Spleen (tissue), 11 donors: ENCODE results near the gene EXOSC2. TPM values are rescaled to one million over a fixed set of nuclear protein-coding genes. Genes with fewer than 3 reads are reported as not detected.
A peak's percentile ranks its signal among the peaks of the same experiment; 100 is the strongest.

Experiments used
- DNase-seq: peaks from one replicate; pipeline ENCODE4 v3.0.0-alpha.2; 2020
- H3K27ac ChIP-seq, 8 donors: fragments of 200-600 bp; sonication (generic) in 7 of 8; 1 replicate in 4 of 8; 2 replicates in 4 of 8; pipeline versions ENCODE4 v1.5.0 to v1.8.0; 2016 to 2021; ENCODE audit warnings: inconsistent platforms in 4 of 8, mild to moderate bottlenecking in 4 of 8, moderate library complexity in 1 of 8
- H3K27me3 ChIP-seq, 7 donors: fragments of 200-600 bp; sonication (generic) in 6 of 7; replicated peaks in 1 of 7; 1 replicate in 4 of 7; 2 replicates in 3 of 7; pipeline versions ENCODE4 v1.5.0 to v1.8.0; 2016 to 2021; ENCODE audit warnings: inconsistent platforms in 3 of 7, mild to moderate bottlenecking in 1 of 7
- H3K36me3 ChIP-seq, 6 donors: fragments of 200-600 bp; sonication (generic) in 5 of 6; 1 replicate in 4 of 6; 2 replicates in 2 of 6; pipeline versions ENCODE4 v1.5.0 to v1.8.0; 2016 to 2021; ENCODE audit warnings: inconsistent platforms in 2 of 6
- H3K4me1 ChIP-seq, 6 donors: fragments of 200-600 bp; sonication (generic) in 5 of 6; 1 replicate in 3 of 6; 2 replicates in 3 of 6; pipeline versions ENCODE4 v1.5.0 to v1.8.0; 2016 to 2021; ENCODE audit warnings: inconsistent platforms in 3 of 6
- H3K4me3 ChIP-seq, 8 donors: fragments of 200-600 bp; sonication (generic) in 7 of 8; 1 replicate in 4 of 8; 2 replicates in 4 of 8; pipeline versions ENCODE4 v1.5.0 to v1.8.0; 2016 to 2021; ENCODE audit warnings: inconsistent platforms in 4 of 8, mild to moderate bottlenecking in 4 of 8, moderate library complexity in 2 of 8
- H3K9me3 ChIP-seq, 8 donors: fragments of 200-600 bp; sonication (generic) in 7 of 8; 1 replicate in 4 of 8; 2 replicates in 4 of 8; pipeline versions ENCODE4 v1.5.0 to v1.8.0; 2016 to 2021; ENCODE audit warnings: inconsistent platforms in 4 of 8
- CTCF ChIP-seq, 11 experiments: fragments of 200-600 bp in 7 of 11; fragments of 450-650 bp in 4 of 11; sonication (generic) in 4 of 11; IDR thresholded peaks in 8 of 11; conservative IDR thresholded peaks in 3 of 11; 1 replicate in 7 of 11; 2 replicates in 4 of 11; pipeline versions ENCODE4 v1.4.0 to v1.8.0; 2016 to 2021; ENCODE audit warnings: antibody characterized with exemption in 11 of 11, inconsistent platforms in 4 of 11, mild to moderate bottlenecking in 1 of 11
- POLR2A ChIP-seq, 3 donors: fragments of 450-650 bp; IDR thresholded peaks; one replicate each; pipeline ENCODE4 v1.5.1; 2017; ENCODE audit warnings: antibody characterized with exemption in 3 of 3, mild to moderate bottlenecking in 1 of 3
- POLR2AphosphoS5 ChIP-seq, 3 donors: sonication (generic); formaldehyde crosslinking; IDR thresholded peaks; one replicate each; pipeline ENCODE4 v1.5.1; 2017; ENCODE audit warnings: antibody characterized with exemption in 3 of 3
- WGBS, 5 donors: extraction: QIAGEN DNeasy Blood & Tissue Kit in 3 of 5; methylation state at CpG; one replicate each; pipeline versions ENCODE4 v1.1.5 to v1.1.7; 2013 to 2018; 5-methylcytosine and 5-hydroxymethylcytosine counted together
- intact Hi-C: fragments of 100-400 bp; cut with DNase I; formaldehyde crosslinking; loops from one replicate; pipeline ENCODE4 v1.15.0; 2023; ENCODE audit warnings: low total_unique reads
- polyA plus RNA-seq, 3 donors: library from polyadenylated mRNA; stranded (reverse); fragments of 200-250 nt; gene quantifications; one replicate each; pipeline ENCODE4 v1.2.1, GENCODE V29; 2013
- total RNA-seq, 7 donors: library from RNA; depleted of rRNA in 3 of 7; stranded (reverse); fragments of >200 nt in 3 of 7; fragmentation: NEBNext Ultra II Directional in 4 of 7; extraction: Animal tissue kit (Norgen Biotek cat#: 25700) in 4 of 7; gene quantifications; one replicate each; pipeline versions ENCODE4 v1.1.0 to v1.2.1, GENCODE V29; 2016 to 2021
- donor health status: healthy with polysubstance abuse.
- donor health status: DM: no; HTN: no; CAD: no; lungs with moderate emphysema.
- donor health status: DM: no; HTN: no; CAD: no.
- donor health status: Bipolar disorder and iron deficiency.
- donor health status: healthy.
- donor health status: DM: no; HTN: no; CAD: no.
- donor health status: DM: yes; HTN: yes; CAD: no.

The EXOSC2 gene
- total and polyA plus RNA-seq, 10 donors: 16.9 to 34.6 (median 24.8) TPM

GRCh38 chr9:130665029-130665430 lies 28.6 kb upstream of the EXOSC2 start:
- DNase-seq: no peak
- peaks cover 32 to 93% (median 86%) of the 10 kb centered on the region in 7 donors for H3K27me3 ChIP-seq
- no peaks in the 10 kb centered on the region for H3K36me3 ChIP-seq
- no peak for TF ChIP-seq POLR2A (IDR thresholded peaks at IDR 0.05)
- TF ChIP-seq CTCF (IDR thresholded peaks at IDR 0.05 in 8 of 11, conservative IDR thresholded peaks at IDR 0.05 in 3 of 11): no peak
- TF ChIP-seq POLR2AphosphoS5 (IDR thresholded peaks at IDR 0.05): no peak
- no peaks in the 10 kb centered on the region for H3K9me3 ChIP-seq
- H3K4me1 ChIP-seq: peaks cover 41 to 71% (median 66%) of the 10 kb centered on the region in 6 donors
- H3K4me3 ChIP-seq: peak overlapping the region in 1 of 8 donors; percentile 52
- no peak overlapping the region for H3K27ac ChIP-seq
- intact Hi-C loops: no loop called here
- WGBS, 5 donors: 2 to 6% (median 4%) methylated on average over 9 to 26 of the region's 26 CpGs

GRCh38 chr9:130665431-130666392 lies 27.9 kb upstream of the EXOSC2 start:
- peaks cover 37 to 65% (median 59%) of the 10 kb centered on the region in 6 donors for H3K4me1 ChIP-seq
- peak overlapping the region in 2 of 8 donors; percentile 5 to 38 for H3K4me3 ChIP-seq
- intact Hi-C loops: no loop called here
- H3K9me3 ChIP-seq: no peaks in the 10 kb centered on the region
- DNase-seq: no peak
- no peaks in the 10 kb centered on the region for H3K36me3 ChIP-seq
- TF ChIP-seq CTCF (IDR thresholded peaks at IDR 0.05 in 8 of 11, conservative IDR thresholded peaks at IDR 0.05 in 3 of 11) (no peak), POLR2A (IDR thresholded peaks at IDR 0.05) (no peak), POLR2AphosphoS5 (IDR thresholded peaks at IDR 0.05) (no peak)
- H3K27ac ChIP-seq: no peak overlapping the region
- H3K27me3 ChIP-seq: peaks cover 29 to 87% (median 79%) of the 10 kb centered on the region in 7 donors
- 5 to 6% (median 6%) methylated on average over 39 to 61 of the region's 61 CpGs for WGBS, 5 donors

- 4 to 8% (median 7%) methylated on average over 21 to 60 of the region's 60 CpGs for WGBS, 5 donors
- Histone ChIP-seq H3K4me3 (peak overlapping the region in 1 of 8 donors; percentile 38), H3K9me3 (no peaks in the 10 kb centered on the region), H3K27ac (no peak overlapping the region), H3K36me3 (no peaks in the 10 kb centered on the region), H3K4me1 (peaks cover 30 to 56% (median 50%) of the 10 kb centered on the region in 6 donors), H3K27me3 (peaks cover 23 to 78% (median 71%) of the 10 kb centered on the region in 7 donors)
- TF ChIP-seq POLR2A (IDR thresholded peaks at IDR 0.05): no peak
- TF ChIP-seq CTCF (IDR thresholded peaks at IDR 0.05 in 8 of 11, conservative IDR thresholded peaks at IDR 0.05 in 3 of 11): no peak
- TF ChIP-seq POLR2AphosphoS5 (IDR thresholded peaks at IDR 0.05): no peak
- intact Hi-C loops: no loop called here
- DNase-seq: no peak
Observed at GRCh38 chr9:130666393-130667119, 27.0 kb upstream of the EXOSC2 start.

GRCh38 chr9:130667120-130667435 lies 26.5 kb upstream of the EXOSC2 start:
- intact Hi-C loops: no loop called here
- H3K27ac ChIP-seq: no peak overlapping the region
- peaks cover 21 to 73% (median 66%) of the 10 kb centered on the region in 7 donors for H3K27me3 ChIP-seq
- peaks cover 30 to 51% (median 45%) of the 10 kb centered on the region in 6 donors for H3K4me1 ChIP-seq
- TF ChIP-seq POLR2AphosphoS5 (IDR thresholded peaks at IDR 0.05): no peak
- TF ChIP-seq POLR2A (IDR thresholded peaks at IDR 0.05): no peak
- no peak for TF ChIP-seq CTCF (IDR thresholded peaks at IDR 0.05 in 8 of 11, conservative IDR thresholded peaks at IDR 0.05 in 3 of 11)
- no peaks in the 10 kb centered on the region for H3K9me3 ChIP-seq
- H3K4me3 ChIP-seq: no peak overlapping the region
- H3K36me3 ChIP-seq: no peaks in the 10 kb centered on the region
- 33 to 55% (median 39%) methylated on average over 3 to 4 of the region's 4 CpGs for WGBS, 5 donors
- DNase-seq: no peak
